PFSK-1 (cell line): ENCODE results near the gene KCNJ1.

Experiments
- FOXP2 ChIP-seq: optimal IDR thresholded peaks from 2 replicates; pipeline ENCODE3; 2011; ENCODE audit warnings: borderline replicate concordance, control low read depth, inconsistent platforms; ENCODE audit not compliant: insufficient read depth; ENCODE audit errors: extremely low read length, extremely low read depth
- POLR2AphosphoS5 ChIP-seq: IDR thresholded peaks from 2 replicates; pipeline ENCODE4 v1.6.1; 2012; ENCODE audit warnings: low read depth, mild to moderate bottlenecking, control low read depth, low read length, moderate library complexity
- SIN3A ChIP-seq: IDR thresholded peaks from 2 replicates; pipeline ENCODE4 v1.6.1; 2012; ENCODE audit warnings: mild to moderate bottlenecking, low read length, moderate library complexity, borderline replicate concordance; ENCODE audit not compliant: insufficient read depth
- TAF1 ChIP-seq: IDR thresholded peaks from 2 replicates; pipeline ENCODE4 v1.6.1; 2012; ENCODE audit warnings: low read length, control low read depth, borderline replicate concordance; ENCODE audit not compliant: insufficient read depth
- TF ChIP-seq, protein P1 (sequence below), 2 experiments: IDR thresholded peaks; 2 replicates each; pipeline versions ENCODE4 v1.6.1 to v1.8.0; 2011 to 2012; ENCODE audit warnings: low read depth in 2 of 2, low read length in 2 of 2, control low read depth in 1 of 2, inconsistent platforms in 1 of 2, mild to moderate bottlenecking in 1 of 2, moderate library complexity in 1 of 2; ENCODE audit not compliant: insufficient read depth in 1 of 2

KCNJ1 gene

DNA sequence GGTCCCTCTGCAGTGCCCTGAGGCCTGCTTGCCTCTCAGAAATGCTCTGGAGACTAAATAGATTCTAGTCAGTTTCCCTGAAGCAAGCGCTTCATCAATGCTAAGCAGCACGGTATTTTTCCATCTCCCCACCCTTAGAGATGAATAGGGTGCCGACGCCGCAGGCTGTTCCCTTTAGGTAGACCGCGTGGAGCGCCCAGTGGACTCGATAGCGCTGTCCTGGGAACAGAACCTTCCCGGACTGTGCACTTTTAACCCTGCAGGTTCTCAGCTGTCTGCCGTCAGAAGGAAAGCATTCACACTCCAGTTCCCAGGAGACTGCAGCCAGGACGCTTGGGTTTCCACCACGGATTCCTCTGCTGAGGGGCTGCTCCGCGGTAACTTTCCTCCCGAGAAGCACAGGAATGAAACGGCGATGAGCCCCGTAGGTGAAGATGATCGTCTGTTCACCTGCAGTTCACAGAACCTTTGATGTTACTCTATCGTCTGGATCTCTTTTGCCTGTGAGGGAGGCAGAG is 9.1 kb upstream of the KCNJ1 start:
- TF ChIP-seq POLR2AphosphoS5 = no peak
- TF ChIP-seq FOXP2 = no peak
- TF ChIP-seq, protein P1, sequence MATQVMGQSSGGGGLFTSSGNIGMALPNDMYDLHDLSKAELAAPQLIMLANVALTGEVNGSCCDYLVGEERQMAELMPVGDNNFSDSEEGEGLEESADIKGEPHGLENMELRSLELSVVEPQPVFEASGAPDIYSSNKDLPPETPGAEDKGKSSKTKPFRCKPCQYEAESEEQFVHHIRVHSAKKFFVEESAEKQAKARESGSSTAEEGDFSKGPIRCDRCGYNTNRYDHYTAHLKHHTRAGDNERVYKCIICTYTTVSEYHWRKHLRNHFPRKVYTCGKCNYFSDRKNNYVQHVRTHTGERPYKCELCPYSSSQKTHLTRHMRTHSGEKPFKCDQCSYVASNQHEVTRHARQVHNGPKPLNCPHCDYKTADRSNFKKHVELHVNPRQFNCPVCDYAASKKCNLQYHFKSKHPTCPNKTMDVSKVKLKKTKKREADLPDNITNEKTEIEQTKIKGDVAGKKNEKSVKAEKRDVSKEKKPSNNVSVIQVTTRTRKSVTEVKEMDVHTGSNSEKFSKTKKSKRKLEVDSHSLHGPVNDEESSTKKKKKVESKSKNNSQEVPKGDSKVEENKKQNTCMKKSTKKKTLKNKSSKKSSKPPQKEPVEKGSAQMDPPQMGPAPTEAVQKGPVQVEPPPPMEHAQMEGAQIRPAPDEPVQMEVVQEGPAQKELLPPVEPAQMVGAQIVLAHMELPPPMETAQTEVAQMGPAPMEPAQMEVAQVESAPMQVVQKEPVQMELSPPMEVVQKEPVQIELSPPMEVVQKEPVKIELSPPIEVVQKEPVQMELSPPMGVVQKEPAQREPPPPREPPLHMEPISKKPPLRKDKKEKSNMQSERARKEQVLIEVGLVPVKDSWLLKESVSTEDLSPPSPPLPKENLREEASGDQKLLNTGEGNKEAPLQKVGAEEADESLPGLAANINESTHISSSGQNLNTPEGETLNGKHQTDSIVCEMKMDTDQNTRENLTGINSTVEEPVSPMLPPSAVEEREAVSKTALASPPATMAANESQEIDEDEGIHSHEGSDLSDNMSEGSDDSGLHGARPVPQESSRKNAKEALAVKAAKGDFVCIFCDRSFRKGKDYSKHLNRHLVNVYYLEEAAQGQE (IDR thresholded peaks at IDR 0.05; ENCODE audit: insufficient read depth in 1 of 2, low read depth in 2 of 2, low read length in 2 of 2) = no peak
- no peak for TF ChIP-seq TAF1
- no peak for TF ChIP-seq SIN3A

DNA sequence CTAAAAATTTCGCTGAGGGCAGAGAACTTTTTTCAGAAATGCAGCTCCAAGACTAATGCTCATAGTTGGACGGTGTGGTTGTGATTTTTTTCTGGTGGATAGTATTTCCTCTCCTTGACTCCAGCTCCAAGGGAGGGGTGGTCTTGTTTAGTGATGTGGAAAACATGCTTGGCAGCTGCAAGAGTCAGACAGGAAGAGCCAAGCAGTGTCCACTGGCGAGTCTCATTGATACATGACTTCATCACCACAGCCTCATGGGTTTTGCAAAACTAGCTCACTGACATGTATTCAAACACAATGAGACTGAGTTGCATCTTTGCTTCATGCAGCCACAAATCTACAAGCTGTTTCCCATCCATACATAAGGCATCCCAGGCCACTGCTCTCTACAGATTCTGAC is 7.3 kb upstream of the KCNJ1 start:
- TF ChIP-seq, protein P1 (IDR thresholded peaks at IDR 0.05; ENCODE audit: insufficient read depth in 1 of 2, low read depth in 2 of 2, low read length in 2 of 2) = no peak
- TF ChIP-seq POLR2AphosphoS5 (no peak), SIN3A (no peak), FOXP2 (no peak), TAF1 (no peak)

DNA sequence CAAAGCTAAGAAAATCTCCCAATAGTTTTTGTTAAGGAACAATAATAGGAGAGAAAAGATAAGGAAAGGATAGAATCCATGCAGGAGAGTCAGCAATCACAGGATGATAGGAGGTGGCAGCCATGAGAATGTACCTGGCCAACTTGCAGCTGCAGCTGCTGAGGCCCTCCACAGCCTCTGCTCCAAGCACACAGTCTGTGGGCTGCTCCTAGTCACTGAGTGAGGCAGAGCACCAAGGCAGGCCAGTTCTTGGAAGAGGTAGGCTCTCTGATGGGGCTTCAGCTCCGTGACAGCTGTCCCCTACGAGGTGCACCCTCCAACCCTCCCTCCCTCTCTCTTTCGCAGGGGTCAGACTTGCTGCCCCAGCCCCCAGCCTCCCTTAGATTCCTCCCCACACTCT is 5.5 kb upstream of the KCNJ1 start:
- no peak for TF ChIP-seq POLR2AphosphoS5
- no peak for TF ChIP-seq FOXP2
- TF ChIP-seq, protein P1 (IDR thresholded peaks at IDR 0.05; ENCODE audit: insufficient read depth in 1 of 2, low read depth in 2 of 2, low read length in 2 of 2) = no peak
- TF ChIP-seq TAF1 = no peak
- no peak for TF ChIP-seq SIN3A

DNA sequence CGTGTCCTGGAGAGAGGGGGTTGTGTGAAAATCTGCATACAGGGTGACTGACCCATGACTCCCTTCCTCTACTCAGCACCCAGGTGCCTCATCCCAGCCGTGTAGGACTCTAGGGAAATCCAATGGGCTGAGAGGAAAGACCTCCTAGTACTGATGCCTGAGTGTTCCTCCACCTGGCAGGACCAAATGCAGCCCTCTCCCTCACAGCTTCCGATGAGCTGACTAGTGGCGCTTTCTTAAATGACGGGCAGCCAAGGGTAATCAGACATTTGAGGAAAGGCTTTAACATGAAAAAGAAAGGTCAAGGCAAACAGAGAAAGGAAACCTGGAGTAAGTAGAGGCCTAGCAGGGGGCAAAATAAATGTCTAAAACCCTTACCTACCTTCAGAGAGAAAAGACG is 5.0 kb upstream of the KCNJ1 start:
- TF ChIP-seq TAF1 (no peak), SIN3A (no peak), POLR2AphosphoS5 (no peak), FOXP2 (no peak)
- TF ChIP-seq, protein P1 (IDR thresholded peaks at IDR 0.05; ENCODE audit: insufficient read depth in 1 of 2, low read depth in 2 of 2, low read length in 2 of 2) = no peak

DNA sequence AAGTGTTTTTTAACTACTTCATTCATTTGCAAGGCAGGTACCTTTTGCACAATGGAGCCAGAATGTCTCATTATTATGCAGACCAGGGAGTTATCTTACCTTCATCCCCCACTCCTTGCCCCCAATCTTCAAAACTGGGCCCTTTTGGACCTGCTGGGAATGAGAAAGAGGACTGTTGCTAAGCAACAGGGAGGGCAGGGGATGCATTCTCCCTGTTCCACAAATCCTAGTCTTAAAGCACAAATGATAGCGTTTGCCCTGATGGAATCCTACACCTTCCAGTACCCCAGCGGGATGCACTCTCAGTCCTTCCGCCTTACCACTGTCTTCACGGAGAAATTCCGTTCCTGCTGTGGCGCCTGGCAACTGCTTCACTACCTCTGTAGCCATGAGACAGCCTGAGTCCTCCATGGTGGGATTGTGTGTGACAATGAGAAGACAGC is 4.1 kb upstream of the KCNJ1 start:
- TF ChIP-seq POLR2AphosphoS5 (no peak), TAF1 (no peak), FOXP2 (no peak)
- TF ChIP-seq, protein P1 (IDR thresholded peaks at IDR 0.05; ENCODE audit: insufficient read depth in 1 of 2, low read depth in 2 of 2, low read length in 2 of 2) = no peak
